Non-pigmented ciliary epithelial cell (primary cell): ENCODE results near the gene OR1A1.
"Not testable (repeated sequence)": the region's sequence is repeated elsewhere in the genome, so short reads cannot be mapped to it uniquely, and the experiment has no call there.

Experiments used
- DNase-seq: peaks from one replicate; pipeline ENCODE4 v3.0.0-alpha.2; 2010; ENCODE audit warnings: low read depth

The OR1A1 gene

GRCh38 chr17:3207367-3207766, at the start of gene OR1A1:
Gene OR1A1, plus strand, starts transcription at chr17:3207667. Its CDS starts 7,954 bp downstream, at chr17:3215621.
- DNase-seq, result no peak

- DNase-seq, result no peak
These were observed 39.9 kb upstream of the OR1A1 start for GRCh38 chr17:3167574-3167973.

GRCh38 chr17:3189961-3190360, 17.5 kb upstream of the OR1A1 start:
- no peak for DNase-seq

GRCh38 chr17:3197219-3197618, 10.2 kb upstream of the OR1A1 start, which contains the start of gene OR1A2:
Gene OR1A2, plus strand, starts transcription at chr17:3197519. Its CDS starts 0 bp downstream, at chr17:3197519.
- no peak for DNase-seq

GRCh38 chr17:3208484-3208883, 1.0 kb downstream of the OR1A1 start:
- DNase-seq, result no peak

- no peak for DNase-seq
These were observed 5.5 kb downstream of the OR1A1 start for GRCh38 chr17:3213001-3213400.

- no peak for DNase-seq
These were observed 6.1 kb downstream of the OR1A1 start for GRCh38 chr17:3213587-3213986.

- not testable (repeated sequence) for DNase-seq
These were observed 12.5 kb downstream of the OR1A1 start for GRCh38 chr17:3219978-3220377.

GRCh38 chr17:3221850-3222249, 14.4 kb downstream of the OR1A1 start:
- no peak for DNase-seq

- DNase-seq, result no peak
These were observed 15.0 kb downstream of the OR1A1 start for GRCh38 chr17:3222505-3222904.

GRCh38 chr17:3224721-3225352, 17.4 kb downstream of the OR1A1 start:
- DNase-seq, result not testable (repeated sequence)

GRCh38 chr17:3232300-3232699, 24.8 kb downstream of the OR1A1 start:
- not testable (repeated sequence) for DNase-seq

GRCh38 chr17:3238685-3239084, 31.2 kb downstream of the OR1A1 start:
- not testable (repeated sequence) for DNase-seq

GRCh38 chr17:3241044-3241443, 33.6 kb downstream of the OR1A1 start:
- DNase-seq, result not testable (repeated sequence)

GRCh38 chr17:3244841-3245240, 37.4 kb downstream of the OR1A1 start:
- not testable (repeated sequence) for DNase-seq

- DNase-seq, result not testable (repeated sequence)
These were observed 41.5 kb downstream of the OR1A1 start for GRCh38 chr17:3249013-3249412.

GRCh38 chr17:3256575-3256974, 49.1 kb downstream of the OR1A1 start:
- no peak for DNase-seq

- DNase-seq, result no peak
These were observed 52.7 kb downstream of the OR1A1 start for GRCh38 chr17:3260163-3260562.

- DNase-seq, result no peak
These were observed 53.1 kb downstream of the OR1A1 start for GRCh38 chr17:3260600-3260999.
